Measurements from ENCODE around the gene FHL5. TPM values are rescaled to one million over a fixed set of nuclear protein-coding genes. Genes with fewer than 3 reads are reported as not detected.

The FHL5 gene
- total RNA-seq, 1 experiment from 2014 or later, result not detected

- Mint-ChIP-seq H3K4me1 (ENCODE audit: low read depth, unreplicated experiment) (no peaks in the 10 kb centered on the region), H3K27me3 (ENCODE audit: unreplicated experiment) (no peaks in the 10 kb centered on the region), H3K27ac (ENCODE audit: unreplicated experiment) (no peak overlapping the region), H3K36me3 (ENCODE audit: insufficient read depth, unreplicated experiment) (no peaks in the 10 kb centered on the region), H3K4me3 (ENCODE audit: low read depth, unreplicated experiment) (no peak overlapping the region), H3K9me3 (ENCODE audit: low read depth, unreplicated experiment) (peaks cover 5% of the 10 kb centered on the region)
- BruUV-seq (replicated peaks), result no TSS peak
- intact Hi-C loops (cut with micrococcal nuclease; ENCODE audit: unreplicated experiment), result no loop called here
- CTCF ChIA-PET, result no interaction called here
- DNase-seq, result no peak
- TF ChIP-seq CTCF (IDR thresholded peaks at IDR 0.05; ENCODE audit: unreplicated experiment), result no peak
Observed at GRCh38 chr6:96575359-96575758, 12.4 kb downstream of the FHL5 start.

GRCh38 chr6:96576221-96576620 lies 13.3 kb downstream of the FHL5 start:
- Mint-ChIP-seq H3K27ac (ENCODE audit: unreplicated experiment) (no peak overlapping the region), H3K27me3 (ENCODE audit: unreplicated experiment) (no peaks in the 10 kb centered on the region), H3K36me3 (ENCODE audit: insufficient read depth, unreplicated experiment) (no peaks in the 10 kb centered on the region), H3K4me1 (ENCODE audit: low read depth, unreplicated experiment) (no peaks in the 10 kb centered on the region), H3K4me3 (ENCODE audit: low read depth, unreplicated experiment) (no peak overlapping the region), H3K9me3 (ENCODE audit: low read depth, unreplicated experiment) (peaks cover 2% of the 10 kb centered on the region)
- intact Hi-C loops (cut with micrococcal nuclease; ENCODE audit: unreplicated experiment), result no loop called here
- no TSS peak for BruUV-seq (replicated peaks)
- CTCF ChIA-PET, result no interaction called here
- DNase-seq, result no peak
- TF ChIP-seq CTCF (IDR thresholded peaks at IDR 0.05; ENCODE audit: unreplicated experiment), result no peak

GRCh38 chr6:96582021-96582420 lies 19.1 kb downstream of the FHL5 start:
- no peak for DNase-seq
- H3K4me1 Mint-ChIP-seq (ENCODE audit: low read depth, unreplicated experiment), result no peaks in the 10 kb centered on the region
- H3K4me3 Mint-ChIP-seq (ENCODE audit: low read depth, unreplicated experiment), result no peak overlapping the region
- TF ChIP-seq CTCF (IDR thresholded peaks at IDR 0.05; ENCODE audit: unreplicated experiment), result no peak
- no TSS peak for BruUV-seq (replicated peaks)
- CTCF ChIA-PET, result no interaction called here
- no peaks in the 10 kb centered on the region for H3K36me3 Mint-ChIP-seq (ENCODE audit: insufficient read depth, unreplicated experiment)
- peaks cover 3% of the 10 kb centered on the region for H3K9me3 Mint-ChIP-seq (ENCODE audit: low read depth, unreplicated experiment)
- peaks cover 13% of the 10 kb centered on the region for H3K27me3 Mint-ChIP-seq (ENCODE audit: unreplicated experiment)
- H3K27ac Mint-ChIP-seq (ENCODE audit: unreplicated experiment), result no peak overlapping the region
- intact Hi-C loops (cut with micrococcal nuclease; ENCODE audit: unreplicated experiment), result no loop called here

- intact Hi-C loops (cut with micrococcal nuclease; ENCODE audit: unreplicated experiment), result no loop called here
- TF ChIP-seq CTCF (IDR thresholded peaks at IDR 0.05; ENCODE audit: unreplicated experiment), result no peak
- no peak for DNase-seq
- no peak overlapping the region for H3K4me3 Mint-ChIP-seq (ENCODE audit: low read depth, unreplicated experiment)
- H3K4me1 Mint-ChIP-seq (ENCODE audit: low read depth, unreplicated experiment), result no peaks in the 10 kb centered on the region
- no peaks in the 10 kb centered on the region for H3K36me3 Mint-ChIP-seq (ENCODE audit: insufficient read depth, unreplicated experiment)
- peaks cover 3% of the 10 kb centered on the region for H3K9me3 Mint-ChIP-seq (ENCODE audit: low read depth, unreplicated experiment)
- peaks cover 13% of the 10 kb centered on the region for H3K27me3 Mint-ChIP-seq (ENCODE audit: unreplicated experiment)
- no peak overlapping the region for H3K27ac Mint-ChIP-seq (ENCODE audit: unreplicated experiment)
- CTCF ChIA-PET, result no interaction called here
- BruUV-seq (replicated peaks), result no TSS peak
Observed at GRCh38 chr6:96582436-96582835, 19.5 kb downstream of the FHL5 start.

GRCh38 chr6:96604420-96604819 lies 41.5 kb downstream of the FHL5 start:
- CTCF ChIA-PET, result no interaction called here
- Mint-ChIP-seq H3K36me3 (ENCODE audit: insufficient read depth, unreplicated experiment) (no peaks in the 10 kb centered on the region), H3K4me1 (ENCODE audit: low read depth, unreplicated experiment) (no peaks in the 10 kb centered on the region), H3K27ac (ENCODE audit: unreplicated experiment) (no peak overlapping the region), H3K27me3 (ENCODE audit: unreplicated experiment) (no peaks in the 10 kb centered on the region), H3K4me3 (ENCODE audit: low read depth, unreplicated experiment) (no peak overlapping the region), H3K9me3 (ENCODE audit: low read depth, unreplicated experiment) (no peaks in the 10 kb centered on the region)
- intact Hi-C loops (cut with micrococcal nuclease; ENCODE audit: unreplicated experiment), result no loop called here
- TF ChIP-seq CTCF (IDR thresholded peaks at IDR 0.05; ENCODE audit: unreplicated experiment), result no peak
- DNase-seq, result no peak
- no TSS peak for BruUV-seq (replicated peaks)
